K562 (cell line): ENCODE measurements around the gene TMED6. TPM values are rescaled to one million over a fixed set of nuclear protein-coding genes. Genes with fewer than 3 reads are reported as not detected.
A peak's percentile ranks its signal among the peaks of the same experiment; 100 is the strongest.

Experiments
- ARHGAP35 ChIP-seq: fragments of 450-650 bp; IDR thresholded peaks from 2 replicates; pipeline ENCODE4 v1.6.1; 2018; ENCODE audit not compliant: partially characterized antibody
- CC2D1A ChIP-seq: fragments of 450-650 bp; IDR thresholded peaks from 2 replicates; pipeline ENCODE4 v1.6.1; 2017; ENCODE audit warnings: mild to moderate bottlenecking
- CHD1 ChIP-seq: fragments of 200-600 bp; sonication (generic); IDR thresholded peaks from one replicate; pipeline ENCODE4 v1.6.1; 2012; ENCODE audit warnings: mild to moderate bottlenecking, moderate library complexity, low read length, inconsistent platforms
- CHD4 ChIP-seq: fragments of 200-600 bp; sonication (generic); IDR thresholded peaks from 3 replicates; pipeline ENCODE4 v1.6.1; 2012; ENCODE audit warnings: low read depth, mild to moderate bottlenecking, mixed read lengths, low read length, inconsistent platforms; ENCODE audit not compliant: insufficient read depth, insufficient replicate concordance, poor library complexity, severe bottlenecking
- ELF4 ChIP-seq: fragments of 450-650 bp; formaldehyde crosslinking; IDR thresholded peaks from 2 replicates; pipeline ENCODE4 v1.4.0; 2022; ENCODE audit warnings: missing genetic modification characterization
- ETV1 ChIP-seq: fragments of 450-650 bp; conservative IDR thresholded peaks from 2 replicates; pipeline ENCODE4 v1.6.1; 2016; ENCODE audit warnings: missing genetic modification characterization, control low read depth, low read depth, missing compliant biosample characterization
- HLTF ChIP-seq: fragments of 450-650 bp; IDR thresholded peaks from 2 replicates; pipeline ENCODE4 v1.6.1; 2016
- KAT8 ChIP-seq: fragments of 450-650 bp; IDR thresholded peaks from 2 replicates; pipeline ENCODE4 v1.6.1; 2016; ENCODE audit warnings: low read depth, mild to moderate bottlenecking
- NFRKB ChIP-seq: fragments of 450-650 bp; IDR thresholded peaks from 2 replicates; pipeline ENCODE4 v1.6.1; 2016; ENCODE audit warnings: low read depth
- PTTG1 ChIP-seq: fragments of 450-650 bp; IDR thresholded peaks from 2 replicates; pipeline ENCODE4 v1.6.1; 2016; ENCODE audit warnings: low read depth, mild to moderate bottlenecking, missing genetic modification characterization, missing compliant biosample characterization
- SLC30A9 ChIP-seq: fragments of 250-450 bp; sonication (Bioruptor Pico); IDR thresholded peaks from 2 replicates; pipeline ENCODE4 v1.8.0; 2022; ENCODE audit warnings: mild to moderate bottlenecking, moderate library complexity
- SREBF2 ChIP-seq: sonication (generic); formaldehyde crosslinking; IDR thresholded peaks from 2 replicates; pipeline ENCODE4 v1.4.0; 2020; ENCODE audit warnings: mild to moderate bottlenecking, missing genetic modification reagents
- ZKSCAN1 ChIP-seq: fragments of 150-350 bp; IDR thresholded peaks from 2 replicates; pipeline ENCODE4 v1.6.1; 2016; ENCODE audit warnings: low read depth, low read length
- ZNF583 ChIP-seq: fragments of 250-450 bp; sonication (Bioruptor Pico); IDR thresholded peaks from 2 replicates; pipeline ENCODE4 v1.4.0; 2020
- polyA plus RNA-seq, 8 experiments: library from polyadenylated mRNA; depleted of rRNA in 4 of 8; stranded (reverse) in 5 of 8; unstranded in 3 of 8; fragments of >200 nt; fragmentation: Nextera tagmentation in 2 of 8; fragmentation: Illumina TruSeq in 1 of 8; extraction: Ambion mirVana in 2 of 8; extraction: Trizol in 1 of 8; gene quantifications; 2 replicates each; pipeline versions ENCODE4 v1.2.1 to v1.2.3, GENCODE V29; 2011 to 2014; ENCODE audit warnings: inconsistent platforms in 1 of 8, missing spikeins in 1 of 8
- total RNA-seq, 7 experiments: library from RNA; depleted of rRNA in 6 of 7; stranded (reverse); fragments of >200 nt in 6 of 7; fragmentation: Illumina TruSeq in 2 of 7; extraction: Trizol in 2 of 7; gene quantifications; 2 replicates each; pipeline versions ENCODE4 v1.2.1 to v1.2.3, GENCODE V29; 2011 to 2021; ENCODE audit warnings: low replicate concordance in 1 of 7
- TF ChIP-seq, protein P1 (sequence below): fragments of 450-650 bp; IDR thresholded peaks from 2 replicates; pipeline ENCODE4 v1.7.0; 2016; ENCODE audit warnings: borderline replicate concordance
- TF ChIP-seq, protein P2 (sequence below): fragments of 250-450 bp; sonication (Bioruptor Pico); IDR thresholded peaks from 2 replicates; pipeline ENCODE4 v1.4.0; 2020; ENCODE audit warnings: mild to moderate bottlenecking
- TF ChIP-seq, protein P3 (sequence below): fragments of 450-650 bp; IDR thresholded peaks from 2 replicates; pipeline ENCODE4 v1.6.1; 2017; ENCODE audit warnings: antibody characterized with exemption, mild to moderate bottlenecking
- TF ChIP-seq, protein P4 (sequence below): fragments of 250-450 bp; sonication (Bioruptor Pico); IDR thresholded peaks from 2 replicates; pipeline ENCODE4 v1.5.0; 2020; ENCODE audit warnings: mild to moderate bottlenecking, borderline replicate concordance

Gene TMED6
- total and polyA plus RNA-seq, 9 of the 15 experiments (the other 6 are each of a cell fraction or from before 2014, with no cell fraction given), result 0.14 to 0.45 (median 0.25) TPM; not detected in 2

DNA sequence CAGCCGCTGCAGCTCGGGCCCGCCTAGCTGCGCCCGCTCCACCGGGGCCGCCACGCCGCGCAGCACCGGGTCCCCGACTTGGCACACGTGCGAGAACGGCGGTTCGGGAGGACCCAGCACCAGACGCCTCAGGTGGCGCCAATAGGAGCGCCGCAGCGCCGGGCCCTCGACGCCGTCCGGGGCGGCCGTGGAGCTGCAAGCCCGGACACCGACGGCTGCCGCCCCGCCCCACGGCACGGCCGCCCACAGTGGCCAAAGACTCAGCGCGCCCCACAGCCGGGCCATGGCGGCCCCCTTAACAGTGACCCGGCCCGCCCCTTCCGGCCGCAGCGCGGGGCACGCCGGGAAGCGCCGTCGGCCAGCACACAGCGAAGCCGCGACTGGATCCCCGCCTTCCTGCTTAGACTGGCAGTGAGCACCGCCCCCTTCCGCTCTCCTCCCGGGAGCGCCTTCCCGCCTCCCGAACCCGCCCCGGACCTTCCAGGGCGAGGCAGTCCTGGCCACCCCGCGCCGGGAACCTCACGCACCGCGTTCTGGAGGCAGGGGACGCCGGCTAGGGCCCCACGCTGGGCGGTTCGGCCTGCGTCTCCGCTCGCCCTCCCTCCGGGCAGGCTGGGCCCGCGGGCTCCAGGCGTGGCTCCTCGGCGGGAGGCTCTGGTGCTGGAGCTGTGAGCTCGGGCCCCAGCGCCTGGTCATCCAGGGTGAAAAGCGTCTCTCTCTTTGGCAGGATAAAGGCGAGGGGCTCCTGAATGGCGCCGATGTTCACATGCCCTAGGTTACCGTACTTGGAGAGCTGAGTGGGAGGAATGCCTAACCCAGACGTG is 21.1 kb downstream of the TMED6 start, which contains the start of gene PDF (continued):
- TF ChIP-seq, protein P1, sequence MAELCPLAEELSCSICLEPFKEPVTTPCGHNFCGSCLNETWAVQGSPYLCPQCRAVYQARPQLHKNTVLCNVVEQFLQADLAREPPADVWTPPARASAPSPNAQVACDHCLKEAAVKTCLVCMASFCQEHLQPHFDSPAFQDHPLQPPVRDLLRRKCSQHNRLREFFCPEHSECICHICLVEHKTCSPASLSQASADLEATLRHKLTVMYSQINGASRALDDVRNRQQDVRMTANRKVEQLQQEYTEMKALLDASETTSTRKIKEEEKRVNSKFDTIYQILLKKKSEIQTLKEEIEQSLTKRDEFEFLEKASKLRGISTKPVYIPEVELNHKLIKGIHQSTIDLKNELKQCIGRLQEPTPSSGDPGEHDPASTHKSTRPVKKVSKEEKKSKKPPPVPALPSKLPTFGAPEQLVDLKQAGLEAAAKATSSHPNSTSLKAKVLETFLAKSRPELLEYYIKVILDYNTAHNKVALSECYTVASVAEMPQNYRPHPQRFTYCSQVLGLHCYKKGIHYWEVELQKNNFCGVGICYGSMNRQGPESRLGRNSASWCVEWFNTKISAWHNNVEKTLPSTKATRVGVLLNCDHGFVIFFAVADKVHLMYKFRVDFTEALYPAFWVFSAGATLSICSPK, result no peak
- TF ChIP-seq ETV1 (tag), result 0 out of 2 replicates have a peak, but pooled peaks have one; percentile 17
- no peak for TF ChIP-seq CHD1
- TF ChIP-seq SLC30A9 (CRISPR knock-in tag), result no peak
- no peak for TF ChIP-seq KAT8
- TF ChIP-seq NFRKB, result no peak
- no peak for TF ChIP-seq PTTG1 (tag)
- TF ChIP-seq, protein P2, sequence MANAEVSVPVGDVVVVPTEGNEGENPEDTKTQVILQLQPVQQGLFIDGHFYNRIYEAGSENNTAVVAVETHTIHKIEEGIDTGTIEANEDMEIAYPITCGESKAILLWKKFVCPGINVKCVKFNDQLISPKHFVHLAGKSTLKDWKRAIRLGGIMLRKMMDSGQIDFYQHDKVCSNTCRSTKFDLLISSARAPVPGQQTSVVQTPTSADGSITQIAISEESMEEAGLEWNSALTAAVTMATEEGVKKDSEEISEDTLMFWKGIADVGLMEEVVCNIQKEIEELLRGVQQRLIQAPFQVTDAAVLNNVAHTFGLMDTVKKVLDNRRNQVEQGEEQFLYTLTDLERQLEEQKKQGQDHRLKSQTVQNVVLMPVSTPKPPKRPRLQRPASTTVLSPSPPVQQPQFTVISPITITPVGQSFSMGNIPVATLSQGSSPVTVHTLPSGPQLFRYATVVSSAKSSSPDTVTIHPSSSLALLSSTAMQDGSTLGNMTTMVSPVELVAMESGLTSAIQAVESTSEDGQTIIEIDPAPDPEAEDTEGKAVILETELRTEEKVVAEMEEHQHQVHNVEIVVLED (CRISPR knock-in tag), result peak; percentile 58
- no peak for TF ChIP-seq CC2D1A
- no peak for TF ChIP-seq CHD4
- TF ChIP-seq, protein P3, sequence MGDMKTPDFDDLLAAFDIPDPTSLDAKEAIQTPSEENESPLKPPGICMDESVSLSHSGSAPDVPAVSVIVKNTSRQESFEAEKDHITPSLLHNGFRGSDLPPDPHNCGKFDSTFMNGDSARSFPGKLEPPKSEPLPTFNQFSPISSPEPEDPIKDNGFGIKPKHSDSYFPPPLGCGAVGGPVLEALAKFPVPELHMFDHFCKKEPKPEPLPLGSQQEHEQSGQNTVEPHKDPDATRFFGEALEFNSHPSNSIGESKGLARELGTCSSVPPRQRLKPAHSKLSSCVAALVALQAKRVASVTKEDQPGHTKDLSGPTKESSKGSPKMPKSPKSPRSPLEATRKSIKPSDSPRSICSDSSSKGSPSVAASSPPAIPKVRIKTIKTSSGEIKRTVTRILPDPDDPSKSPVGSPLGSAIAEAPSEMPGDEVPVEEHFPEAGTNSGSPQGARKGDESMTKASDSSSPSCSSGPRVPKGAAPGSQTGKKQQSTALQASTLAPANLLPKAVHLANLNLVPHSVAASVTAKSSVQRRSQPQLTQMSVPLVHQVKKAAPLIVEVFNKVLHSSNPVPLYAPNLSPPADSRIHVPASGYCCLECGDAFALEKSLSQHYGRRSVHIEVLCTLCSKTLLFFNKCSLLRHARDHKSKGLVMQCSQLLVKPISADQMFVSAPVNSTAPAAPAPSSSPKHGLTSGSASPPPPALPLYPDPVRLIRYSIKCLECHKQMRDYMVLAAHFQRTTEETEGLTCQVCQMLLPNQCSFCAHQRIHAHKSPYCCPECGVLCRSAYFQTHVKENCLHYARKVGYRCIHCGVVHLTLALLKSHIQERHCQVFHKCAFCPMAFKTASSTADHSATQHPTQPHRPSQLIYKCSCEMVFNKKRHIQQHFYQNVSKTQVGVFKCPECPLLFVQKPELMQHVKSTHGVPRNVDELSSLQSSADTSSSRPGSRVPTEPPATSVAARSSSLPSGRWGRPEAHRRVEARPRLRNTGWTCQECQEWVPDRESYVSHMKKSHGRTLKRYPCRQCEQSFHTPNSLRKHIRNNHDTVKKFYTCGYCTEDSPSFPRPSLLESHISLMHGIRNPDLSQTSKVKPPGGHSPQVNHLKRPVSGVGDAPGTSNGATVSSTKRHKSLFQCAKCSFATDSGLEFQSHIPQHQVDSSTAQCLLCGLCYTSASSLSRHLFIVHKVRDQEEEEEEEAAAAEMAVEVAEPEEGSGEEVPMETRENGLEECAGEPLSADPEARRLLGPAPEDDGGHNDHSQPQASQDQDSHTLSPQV, result peak; percentile 76
- no peak for TF ChIP-seq HLTF
- TF ChIP-seq, protein P4, sequence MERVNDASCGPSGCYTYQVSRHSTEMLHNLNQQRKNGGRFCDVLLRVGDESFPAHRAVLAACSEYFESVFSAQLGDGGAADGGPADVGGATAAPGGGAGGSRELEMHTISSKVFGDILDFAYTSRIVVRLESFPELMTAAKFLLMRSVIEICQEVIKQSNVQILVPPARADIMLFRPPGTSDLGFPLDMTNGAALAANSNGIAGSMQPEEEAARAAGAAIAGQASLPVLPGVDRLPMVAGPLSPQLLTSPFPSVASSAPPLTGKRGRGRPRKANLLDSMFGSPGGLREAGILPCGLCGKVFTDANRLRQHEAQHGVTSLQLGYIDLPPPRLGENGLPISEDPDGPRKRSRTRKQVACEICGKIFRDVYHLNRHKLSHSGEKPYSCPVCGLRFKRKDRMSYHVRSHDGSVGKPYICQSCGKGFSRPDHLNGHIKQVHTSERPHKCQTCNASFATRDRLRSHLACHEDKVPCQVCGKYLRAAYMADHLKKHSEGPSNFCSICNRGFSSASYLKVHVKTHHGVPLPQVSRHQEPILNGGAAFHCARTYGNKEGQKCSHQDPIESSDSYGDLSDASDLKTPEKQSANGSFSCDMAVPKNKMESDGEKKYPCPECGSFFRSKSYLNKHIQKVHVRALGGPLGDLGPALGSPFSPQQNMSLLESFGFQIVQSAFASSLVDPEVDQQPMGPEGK (CRISPR knock-in tag), result no peak
- no peak for TF ChIP-seq ZNF583 (CRISPR knock-in tag)
- TF ChIP-seq ARHGAP35, result no peak
- no peak for TF ChIP-seq SREBF2
- no peak for TF ChIP-seq ZKSCAN1
- TF ChIP-seq ELF4 (CRISPR knock-in tag), result peak; percentile 91
